ENCODE data around the gene TPD52L2. TPM values are rescaled to one million over a fixed set of nuclear protein-coding genes. Genes with fewer than 3 reads are reported as not detected.

TPD52L2 gene
- total RNA-seq, 1 donor from 2014 or later, result 161 TPM

GRCh38 chr20:63836458-63837344 lies 28.4 kb upstream of the TPD52L2 start:
- TF ChIP-seq, protein P1, sequence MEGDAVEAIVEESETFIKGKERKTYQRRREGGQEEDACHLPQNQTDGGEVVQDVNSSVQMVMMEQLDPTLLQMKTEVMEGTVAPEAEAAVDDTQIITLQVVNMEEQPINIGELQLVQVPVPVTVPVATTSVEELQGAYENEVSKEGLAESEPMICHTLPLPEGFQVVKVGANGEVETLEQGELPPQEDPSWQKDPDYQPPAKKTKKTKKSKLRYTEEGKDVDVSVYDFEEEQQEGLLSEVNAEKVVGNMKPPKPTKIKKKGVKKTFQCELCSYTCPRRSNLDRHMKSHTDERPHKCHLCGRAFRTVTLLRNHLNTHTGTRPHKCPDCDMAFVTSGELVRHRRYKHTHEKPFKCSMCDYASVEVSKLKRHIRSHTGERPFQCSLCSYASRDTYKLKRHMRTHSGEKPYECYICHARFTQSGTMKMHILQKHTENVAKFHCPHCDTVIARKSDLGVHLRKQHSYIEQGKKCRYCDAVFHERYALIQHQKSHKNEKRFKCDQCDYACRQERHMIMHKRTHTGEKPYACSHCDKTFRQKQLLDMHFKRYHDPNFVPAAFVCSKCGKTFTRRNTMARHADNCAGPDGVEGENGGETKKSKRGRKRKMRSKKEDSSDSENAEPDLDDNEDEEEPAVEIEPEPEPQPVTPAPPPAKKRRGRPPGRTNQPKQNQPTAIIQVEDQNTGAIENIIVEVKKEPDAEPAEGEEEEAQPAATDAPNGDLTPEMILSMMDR (IDR thresholded peaks at IDR 0.05), result no peak
- peak overlapping the region; percentile 8 to 27 for H3K27ac ChIP-seq
- no peaks in the 10 kb centered on the region for H3K9me3 ChIP-seq
- H3K4me3 ChIP-seq, result no peak overlapping the region
- H3K27me3 ChIP-seq, result no peaks in the 10 kb centered on the region
- H3K36me3 ChIP-seq, result no peaks in the 10 kb centered on the region
- intact Hi-C loops (cut with DNase I), result no loop called here
- no peak for DNase-seq (ENCODE audit: low spot score in 2 of 2)
- H3K4me1 ChIP-seq, result peaks cover 13 to 20% of the 10 kb centered on the region in 2 donors

- TF ChIP-seq, protein P1 (IDR thresholded peaks at IDR 0.05), result no peak
- no peak for DNase-seq (ENCODE audit: low spot score in 2 of 2)
- H3K36me3 ChIP-seq, result no peaks in the 10 kb centered on the region
- peaks cover 9 to 20% of the 10 kb centered on the region in 2 donors for H3K4me1 ChIP-seq
- intact Hi-C loops (cut with DNase I), result no loop called here
- H3K27ac ChIP-seq, result no peak overlapping the region
- H3K9me3 ChIP-seq, result no peaks in the 10 kb centered on the region
- H3K27me3 ChIP-seq, result no peaks in the 10 kb centered on the region
- no peak overlapping the region for H3K4me3 ChIP-seq
These were observed 27.6 kb upstream of the TPD52L2 start for GRCh38 chr20:63837479-63837878.

- Histone ChIP-seq H3K4me3 (no peak overlapping the region), H3K4me1 (peaks cover under 1 to 8% of the 10 kb centered on the region in 2 donors), H3K36me3 (no peaks in the 10 kb centered on the region), H3K27ac (no peak overlapping the region), H3K27me3 (no peaks in the 10 kb centered on the region), H3K9me3 (no peaks in the 10 kb centered on the region)
- TF ChIP-seq, protein P1 (IDR thresholded peaks at IDR 0.05), result no peak
- intact Hi-C loops (cut with DNase I), result no loop called here
- DNase-seq (ENCODE audit: low spot score in 2 of 2), result no peak
These were observed 25.4 kb upstream of the TPD52L2 start for GRCh38 chr20:63839620-63840019.

GRCh38 chr20:63840405-63840828 lies 24.7 kb upstream of the TPD52L2 start:
- Histone ChIP-seq H3K4me3 (no peak overlapping the region), H3K9me3 (no peaks in the 10 kb centered on the region), H3K36me3 (no peaks in the 10 kb centered on the region), H3K27me3 (no peaks in the 10 kb centered on the region), H3K4me1 (peaks cover 0 to under 1% of the 10 kb centered on the region in 2 donors), H3K27ac (no peak overlapping the region)
- TF ChIP-seq, protein P1 (IDR thresholded peaks at IDR 0.05), result no peak
- DNase-seq (ENCODE audit: low spot score in 2 of 2), result no peak
- intact Hi-C loops (cut with DNase I), result no loop called here

DNA sequence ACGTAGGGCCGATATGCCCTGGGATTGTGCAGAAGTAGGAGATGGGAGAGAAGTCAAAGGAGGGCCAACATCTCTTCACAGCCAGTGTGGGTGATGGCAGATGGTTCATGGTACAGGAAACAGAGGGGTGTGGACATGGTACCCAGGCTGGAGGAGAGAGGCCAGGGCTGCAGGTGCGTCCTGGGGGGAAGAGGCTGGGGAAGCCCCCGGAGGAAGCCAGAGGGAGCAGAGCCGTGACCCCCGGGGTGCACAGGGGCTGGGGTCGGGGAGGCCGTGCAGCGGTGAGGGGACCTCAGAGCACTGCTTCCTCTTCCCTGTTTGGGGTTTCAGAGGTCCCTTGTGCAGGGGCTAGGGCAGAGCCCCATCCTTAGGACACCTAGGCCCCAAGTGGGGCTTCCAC lies 22.8 kb upstream of the TPD52L2 start:
- no peak overlapping the region for H3K4me3 ChIP-seq
- H3K27me3 ChIP-seq, result peaks cover under 1% of the 10 kb centered on the region
- TF ChIP-seq, protein P1 (IDR thresholded peaks at IDR 0.05), result no peak
- peaks cover 0 to 8% of the 10 kb centered on the region in 2 donors for H3K4me1 ChIP-seq
- DNase-seq (ENCODE audit: low spot score in 2 of 2), result no peak
- H3K27ac ChIP-seq, result no peak overlapping the region
- no peaks in the 10 kb centered on the region for H3K9me3 ChIP-seq
- intact Hi-C loops (cut with DNase I), result no loop called here
- no peaks in the 10 kb centered on the region for H3K36me3 ChIP-seq
